SK-N-MC (cell line): ENCODE results near the gene DHRS7B.

Source experiments
- EZH2 ChIP-seq: fragments of 200-600 bp; sonication (generic); IDR thresholded peaks from one replicate; pipeline ENCODE4 v1.6.1; 2017; ENCODE audit warnings: antibody characterized with exemption
- POLR2AphosphoS5 ChIP-seq: IDR thresholded peaks from 2 replicates; pipeline ENCODE4 v1.6.1; 2012; ENCODE audit warnings: mild to moderate bottlenecking, low read depth, low read length, borderline replicate concordance

DNA sequence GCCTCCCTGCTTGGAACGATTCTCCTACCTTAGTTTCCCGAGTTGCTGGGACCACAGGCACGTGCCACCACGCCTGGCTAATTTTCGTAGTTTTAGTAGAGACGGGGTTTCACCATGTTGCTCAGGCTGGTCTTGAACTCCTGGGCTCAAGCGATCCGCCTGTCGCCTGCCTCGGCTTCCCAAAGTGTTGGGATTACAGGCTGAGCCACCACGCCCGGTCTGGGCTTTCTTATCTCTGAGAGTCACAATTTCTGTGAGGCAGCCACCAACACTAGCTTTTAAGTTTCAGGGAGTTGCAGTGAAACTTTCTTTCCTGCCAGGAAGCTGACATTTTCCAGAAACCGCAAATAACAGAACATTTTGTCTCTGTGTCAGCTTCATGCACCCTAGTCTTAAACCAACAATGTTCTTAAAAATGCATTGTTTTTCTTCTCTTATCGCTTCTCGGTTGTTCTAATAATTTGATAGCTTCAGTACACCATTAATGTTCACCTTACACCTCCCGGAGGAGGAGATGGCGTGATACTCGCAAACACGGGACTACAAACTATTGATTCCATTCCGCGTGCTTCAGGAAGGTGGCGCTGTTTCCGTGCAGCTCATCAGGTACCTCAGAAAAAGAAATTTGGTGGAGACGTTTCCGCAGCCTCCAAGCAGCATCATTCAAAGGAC, 7.4 kb upstream of the DHRS7B start:
- no peak for TF ChIP-seq EZH2
- no peak for TF ChIP-seq POLR2AphosphoS5
